Uterus (tissue), 4 donors: ENCODE measurements around the gene NR6A1. TPM values are rescaled to one million over a fixed set of nuclear protein-coding genes. Genes with fewer than 3 reads are reported as not detected.

Experiments
- DNase-seq, 2 donors: peaks; one replicate each; pipeline ENCODE4 v3.0.0-alpha.2; 2019 to 2020
- H3K27ac ChIP-seq, 2 donors: fragments of 200-600 bp; sonication (generic); 1 replicate in 1 of 2; 2 replicates in 1 of 2; pipeline ENCODE4 v1.5.1; 2016 to 2018
- H3K27me3 ChIP-seq, 2 donors: fragments of 200-600 bp; sonication (generic); one replicate each; pipeline ENCODE4 v1.5.1; 2018 to 2019; ENCODE audit warnings: control low read depth in 1 of 2
- H3K36me3 ChIP-seq, 2 donors: fragments of 200-600 bp; sonication (generic); one replicate each; pipeline ENCODE4 v1.5.1; 2019; ENCODE audit warnings: control low read depth in 1 of 2
- H3K4me1 ChIP-seq, 2 donors: fragments of 200-600 bp; sonication (generic); one replicate each; pipeline ENCODE4 v1.5.1; 2018 to 2019; ENCODE audit warnings: control low read depth in 1 of 2
- H3K4me3 ChIP-seq, 2 donors: fragments of 200-600 bp; sonication (generic); 1 replicate in 1 of 2; 2 replicates in 1 of 2; pipeline ENCODE4 v1.5.1; 2018 to 2019; ENCODE audit warnings: mild to moderate bottlenecking in 1 of 2
- H3K9me3 ChIP-seq, 2 donors: fragments of 200-600 bp; sonication (generic); one replicate each; pipeline ENCODE4 v1.5.1; 2019; ENCODE audit warnings: control low read depth in 1 of 2
- POLR2A ChIP-seq, 2 donors: fragments of 450-650 bp; IDR thresholded peaks; one replicate each; pipeline ENCODE4 v1.6.1; 2016; ENCODE audit warnings: antibody characterized with exemption in 2 of 2, mild to moderate bottlenecking in 1 of 2, moderate library complexity in 1 of 2
- intact Hi-C: fragments of 100-400 bp; cut with DNase I; formaldehyde crosslinking; loops from one replicate; pipeline ENCODE4 v1.15.1; 2023; ENCODE audit warnings: low total_unique reads
- total RNA-seq, 4 donors: library from RNA; depleted of rRNA in 3 of 4; stranded (reverse); fragments of >200 nt in 3 of 4; gene quantifications; one replicate each; pipeline versions ENCODE4 v1.1.0 to v1.2.4, GENCODE V29; 2014 to 2023
- TF ChIP-seq, protein P1 (sequence below), 4 experiments: fragments of 200-600 bp in 2 of 4; fragments of 450-650 bp in 2 of 4; sonication (generic) in 2 of 4; IDR thresholded peaks; one replicate each; pipeline ENCODE4 v1.5.1; 2016 to 2019; ENCODE audit warnings: antibody characterized with exemption in 4 of 4, mild to moderate bottlenecking in 2 of 4, moderate library complexity in 1 of 4
- donor health status: DM: yes; HTN: yes; CAD: no.

Gene NR6A1
- total RNA-seq, 4 donors from 2014 or later = under 0.01 to 2.6 (median 1.3) TPM; not detected in 1

DNA sequence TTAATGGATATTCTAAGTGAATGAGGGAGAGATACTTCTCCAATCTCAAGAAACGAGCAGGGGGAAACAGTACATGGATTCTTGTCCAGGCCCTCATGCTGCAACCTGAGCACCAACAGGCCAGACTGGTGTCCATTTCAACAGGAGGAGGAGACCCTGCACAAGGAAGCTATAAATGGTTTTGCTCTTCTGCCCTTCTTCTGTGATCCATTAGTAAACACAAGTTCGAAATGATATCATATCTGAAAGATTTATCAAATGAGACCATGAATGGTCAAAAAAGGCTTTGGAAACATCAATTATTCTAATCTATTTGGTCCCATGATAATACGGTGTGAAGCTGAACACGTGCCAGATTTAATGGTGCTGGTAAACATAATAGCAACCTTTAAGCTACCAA lies 109.8 kb downstream of the NR6A1 start:
- Histone ChIP-seq H3K4me1 (no peaks in the 10 kb centered on the region), H3K36me3 (no peaks in the 10 kb centered on the region), H3K27me3 (no peaks in the 10 kb centered on the region), H3K9me3 (no peaks in the 10 kb centered on the region), H3K4me3 (no peak overlapping the region), H3K27ac (no peak overlapping the region)
- intact Hi-C loops = no loop called here
- no peak for DNase-seq
- TF ChIP-seq, protein P1, sequence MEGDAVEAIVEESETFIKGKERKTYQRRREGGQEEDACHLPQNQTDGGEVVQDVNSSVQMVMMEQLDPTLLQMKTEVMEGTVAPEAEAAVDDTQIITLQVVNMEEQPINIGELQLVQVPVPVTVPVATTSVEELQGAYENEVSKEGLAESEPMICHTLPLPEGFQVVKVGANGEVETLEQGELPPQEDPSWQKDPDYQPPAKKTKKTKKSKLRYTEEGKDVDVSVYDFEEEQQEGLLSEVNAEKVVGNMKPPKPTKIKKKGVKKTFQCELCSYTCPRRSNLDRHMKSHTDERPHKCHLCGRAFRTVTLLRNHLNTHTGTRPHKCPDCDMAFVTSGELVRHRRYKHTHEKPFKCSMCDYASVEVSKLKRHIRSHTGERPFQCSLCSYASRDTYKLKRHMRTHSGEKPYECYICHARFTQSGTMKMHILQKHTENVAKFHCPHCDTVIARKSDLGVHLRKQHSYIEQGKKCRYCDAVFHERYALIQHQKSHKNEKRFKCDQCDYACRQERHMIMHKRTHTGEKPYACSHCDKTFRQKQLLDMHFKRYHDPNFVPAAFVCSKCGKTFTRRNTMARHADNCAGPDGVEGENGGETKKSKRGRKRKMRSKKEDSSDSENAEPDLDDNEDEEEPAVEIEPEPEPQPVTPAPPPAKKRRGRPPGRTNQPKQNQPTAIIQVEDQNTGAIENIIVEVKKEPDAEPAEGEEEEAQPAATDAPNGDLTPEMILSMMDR (IDR thresholded peaks at IDR 0.05) = no peak
- no peak for TF ChIP-seq POLR2A (IDR thresholded peaks at IDR 0.05)

DNA sequence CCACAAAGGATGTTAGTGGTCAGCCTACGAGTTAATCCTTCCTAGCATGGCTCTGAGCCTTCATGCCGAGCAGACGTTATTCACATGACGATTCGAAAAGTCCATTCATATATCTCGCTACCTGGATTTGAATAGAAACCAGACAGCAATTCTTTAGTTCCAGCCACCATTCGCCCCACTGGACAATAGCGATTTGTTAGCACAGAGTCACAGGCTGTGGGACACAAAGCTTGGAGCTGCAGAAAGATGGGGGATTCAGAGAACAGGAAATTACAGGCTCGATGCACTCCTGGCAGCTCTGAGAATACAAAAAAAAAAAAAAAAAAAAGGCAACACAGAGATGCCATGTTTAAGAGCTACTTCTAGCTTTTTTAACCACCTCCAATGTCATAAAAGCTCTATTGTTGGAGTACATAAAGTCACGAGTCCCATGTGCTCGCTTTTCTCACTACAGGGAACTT lies 110.7 kb downstream of the NR6A1 start:
- H3K9me3 ChIP-seq = no peaks in the 10 kb centered on the region
- no peaks in the 10 kb centered on the region for H3K27me3 ChIP-seq
- intact Hi-C loops = no loop called here
- H3K4me1 ChIP-seq = no peaks in the 10 kb centered on the region
- TF ChIP-seq, protein P1 (IDR thresholded peaks at IDR 0.05) = no peak
- no peak for TF ChIP-seq POLR2A (IDR thresholded peaks at IDR 0.05)
- no peak for DNase-seq
- no peaks in the 10 kb centered on the region for H3K36me3 ChIP-seq
- H3K4me3 ChIP-seq = peak overlapping the region; percentile 20 to 55
- peak overlapping the region in 1 of 2 donors; percentile 67 for H3K27ac ChIP-seq

DNA sequence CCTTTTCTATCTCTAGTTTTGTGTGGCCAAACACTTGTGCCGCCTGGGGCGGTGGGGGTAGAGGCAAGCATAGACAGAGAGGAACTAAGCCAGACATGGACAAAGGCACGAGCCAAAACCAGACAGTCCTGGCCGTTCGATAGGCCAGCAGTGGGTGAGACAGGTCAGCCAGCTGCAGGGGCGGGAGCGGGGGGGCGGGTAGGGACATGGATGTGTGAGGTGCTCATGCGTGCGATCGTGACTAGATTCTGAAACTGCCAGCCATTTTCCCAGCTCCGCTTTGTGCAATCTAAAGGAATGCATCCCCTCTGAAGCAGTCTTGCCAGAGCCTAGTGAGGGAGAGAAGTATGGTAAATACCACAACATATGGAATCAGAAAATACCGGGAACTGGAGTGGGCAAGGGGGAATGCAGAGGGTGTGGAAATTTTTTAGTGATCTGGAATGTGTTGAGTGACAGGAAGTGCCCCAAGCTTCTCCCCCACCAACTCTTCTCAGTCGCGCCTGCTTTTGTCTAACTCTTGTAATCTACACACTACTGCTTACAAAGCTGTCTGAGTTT lies 111.9 kb downstream of the NR6A1 start:
- peak overlapping the region; percentile 44 to 55 for H3K4me3 ChIP-seq
- intact Hi-C loops = no loop called here
- H3K36me3 ChIP-seq = no peaks in the 10 kb centered on the region
- no peak for TF ChIP-seq POLR2A (IDR thresholded peaks at IDR 0.05)
- TF ChIP-seq, protein P1 (IDR thresholded peaks at IDR 0.05) = no peak
- H3K9me3 ChIP-seq = no peaks in the 10 kb centered on the region
- H3K4me1 ChIP-seq = no peaks in the 10 kb centered on the region
- DNase-seq = peak; percentile 46 to 48
- peak overlapping the region; percentile 67 for H3K27ac ChIP-seq
- no peaks in the 10 kb centered on the region for H3K27me3 ChIP-seq

DNA sequence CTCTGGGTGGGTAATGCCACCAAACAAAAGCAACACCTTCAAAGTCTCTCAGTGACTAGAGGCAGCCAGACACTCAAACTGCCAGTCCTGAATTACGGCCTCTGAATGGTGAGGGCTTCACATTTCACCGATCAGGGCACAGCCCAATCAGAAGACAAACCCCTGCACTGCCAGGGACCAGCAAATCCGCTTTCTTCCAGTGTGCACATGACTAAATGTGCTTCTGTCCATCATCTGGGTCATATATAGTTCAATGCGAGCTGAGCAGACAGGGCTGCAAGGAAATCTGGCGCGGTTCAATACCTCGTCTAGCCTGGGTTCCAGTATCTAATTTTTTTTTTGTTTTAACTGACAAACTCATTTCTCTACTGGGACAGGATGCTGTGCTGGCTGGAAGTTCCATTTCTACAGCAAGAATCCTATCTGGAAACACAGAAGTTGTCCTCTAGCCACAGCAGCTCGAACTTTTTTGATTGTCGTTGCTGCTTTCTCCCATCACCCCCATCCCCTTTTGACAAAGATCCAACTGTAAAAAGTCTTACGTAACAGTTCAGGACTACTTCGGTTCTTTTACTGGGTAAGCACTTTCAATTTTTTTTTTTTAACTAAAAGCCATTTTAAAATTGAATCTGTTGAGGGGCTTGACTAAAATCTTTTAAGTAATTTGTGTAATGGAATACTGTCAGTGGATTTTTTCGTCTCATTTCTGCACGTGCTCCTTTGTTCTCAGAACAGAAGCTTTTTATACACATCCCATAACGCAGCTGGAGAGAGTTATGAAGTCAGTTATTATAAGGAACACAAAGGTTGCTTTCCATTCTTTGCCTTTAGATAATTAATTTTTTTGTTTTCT lies 112.7 kb downstream of the NR6A1 start:
- Histone ChIP-seq H3K27ac (peak overlapping the region; percentile 67), H3K4me3 (peak overlapping the region; percentile 44 to 55), H3K9me3 (no peaks in the 10 kb centered on the region), H3K4me1 (no peaks in the 10 kb centered on the region), H3K36me3 (no peaks in the 10 kb centered on the region), H3K27me3 (no peaks in the 10 kb centered on the region)
- TF ChIP-seq, protein P1 (IDR thresholded peaks at IDR 0.05) = no peak
- TF ChIP-seq POLR2A (IDR thresholded peaks at IDR 0.05) = no peak
- DNase-seq = peak; percentile 23 to 24
- intact Hi-C loops = no loop called here

DNA sequence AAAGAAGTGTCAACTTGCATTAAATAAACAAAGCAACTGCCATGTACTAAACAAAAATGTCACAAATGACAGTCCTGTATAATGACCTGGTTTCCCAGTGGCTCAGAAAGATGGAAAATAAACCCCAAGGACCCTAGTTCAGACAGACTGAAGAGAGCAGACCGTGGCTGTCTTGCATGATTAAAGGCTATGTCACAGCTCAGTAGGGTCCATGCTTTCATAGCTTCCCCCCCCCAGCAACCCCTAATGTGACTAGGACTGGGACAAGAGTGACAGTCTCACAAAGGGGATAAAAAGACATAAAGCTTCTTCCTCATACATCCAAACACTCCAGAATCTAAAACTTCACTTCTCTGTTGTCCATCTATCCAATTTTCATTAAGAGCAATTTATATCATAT lies 113.6 kb downstream of the NR6A1 start:
- Histone ChIP-seq H3K36me3 (no peaks in the 10 kb centered on the region), H3K4me3 (no peak overlapping the region), H3K9me3 (no peaks in the 10 kb centered on the region), H3K27ac (peak overlapping the region in 1 of 2 donors; percentile 67), H3K4me1 (no peaks in the 10 kb centered on the region), H3K27me3 (no peaks in the 10 kb centered on the region)
- intact Hi-C loops = no loop called here
- DNase-seq = no peak
- TF ChIP-seq POLR2A (IDR thresholded peaks at IDR 0.05) = no peak
- TF ChIP-seq, protein P1 (IDR thresholded peaks at IDR 0.05) = no peak
